GM19467 (cell line): ENCODE measurements around the gene PNKP.
A peak's percentile ranks its signal among the peaks of the same experiment; 100 is the strongest.

Source experiments
- ATAC-seq: cut with Tn5 transposase; IDR thresholded peaks from one replicate; pipeline ENCODE4 v1.9.1; 2021; ENCODE audit warnings: mild to moderate bottlenecking, moderate library complexity; ENCODE audit not compliant: unreplicated experiment

The PNKP gene

DNA sequence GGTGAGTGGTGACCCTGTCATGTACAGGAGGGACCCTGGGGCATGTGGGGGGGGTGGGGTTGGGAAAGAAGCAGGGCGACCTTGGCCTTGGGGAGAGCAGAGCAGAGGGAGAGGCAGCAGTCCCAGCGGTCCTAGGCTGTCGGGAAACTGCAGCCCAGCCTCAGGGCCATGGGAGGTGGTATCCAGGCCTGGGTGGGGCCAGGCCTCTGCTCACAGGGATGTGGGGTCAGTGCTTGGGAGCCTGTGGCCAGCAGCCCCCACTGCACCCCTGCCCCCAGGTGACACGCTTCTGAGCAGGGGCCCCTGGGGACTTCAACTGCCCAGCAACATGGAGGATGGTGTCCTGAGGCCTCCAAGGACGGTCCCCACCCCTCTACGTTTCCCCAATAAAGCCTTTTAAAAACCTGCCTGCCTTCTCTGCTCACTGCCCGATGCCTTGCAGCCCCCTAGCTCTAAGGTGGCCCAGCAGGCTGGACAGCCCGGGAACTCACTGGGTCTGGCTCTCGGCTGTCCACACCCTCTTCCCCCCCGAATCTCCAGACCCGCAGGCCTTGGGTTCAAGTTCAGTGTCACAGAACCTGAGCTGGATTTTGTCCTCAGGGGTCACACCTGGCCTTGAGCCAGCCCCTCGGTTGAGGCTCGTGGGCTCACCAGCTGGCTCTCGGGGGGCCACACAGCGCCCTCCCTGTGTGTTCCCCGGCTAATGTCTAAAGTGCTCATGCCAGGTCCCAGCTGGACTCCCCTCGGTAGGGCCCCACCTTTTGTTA, 6.9 kb downstream of the PNKP start:
- no peak for ATAC-seq

DNA sequence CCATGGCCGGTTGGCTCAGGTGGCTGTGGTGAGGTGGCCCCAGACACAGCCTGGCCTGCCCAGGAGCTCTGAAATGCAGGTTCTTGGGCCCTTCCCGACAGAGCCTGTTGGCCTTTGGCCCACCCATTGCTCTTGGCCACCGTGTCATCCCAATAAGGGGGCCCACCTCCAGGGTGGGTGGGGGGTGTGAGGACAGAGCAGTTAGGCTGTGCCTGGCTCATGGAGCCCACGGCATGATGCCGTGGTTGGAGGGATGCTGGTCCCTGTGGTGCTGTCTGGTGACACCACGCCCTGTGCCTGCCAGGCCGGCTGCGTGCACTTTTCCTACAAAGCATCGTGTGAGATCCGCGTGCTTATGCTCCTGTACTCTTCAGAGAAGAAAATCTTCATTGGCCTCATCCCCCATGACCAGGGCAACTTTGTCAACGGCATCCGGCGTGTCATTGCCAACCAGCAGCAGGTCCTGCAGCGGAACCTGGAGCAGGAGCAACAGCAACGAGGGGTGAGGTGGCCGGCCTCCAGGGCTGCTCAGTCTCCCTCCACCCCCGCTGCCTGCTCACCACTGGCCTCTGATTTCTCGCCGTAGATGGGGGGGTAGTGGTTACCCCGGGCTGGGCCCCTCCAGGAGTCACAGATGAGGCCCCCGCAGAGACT, 7.6 kb downstream of the PNKP start:
- ATAC-seq, result no peak

DNA sequence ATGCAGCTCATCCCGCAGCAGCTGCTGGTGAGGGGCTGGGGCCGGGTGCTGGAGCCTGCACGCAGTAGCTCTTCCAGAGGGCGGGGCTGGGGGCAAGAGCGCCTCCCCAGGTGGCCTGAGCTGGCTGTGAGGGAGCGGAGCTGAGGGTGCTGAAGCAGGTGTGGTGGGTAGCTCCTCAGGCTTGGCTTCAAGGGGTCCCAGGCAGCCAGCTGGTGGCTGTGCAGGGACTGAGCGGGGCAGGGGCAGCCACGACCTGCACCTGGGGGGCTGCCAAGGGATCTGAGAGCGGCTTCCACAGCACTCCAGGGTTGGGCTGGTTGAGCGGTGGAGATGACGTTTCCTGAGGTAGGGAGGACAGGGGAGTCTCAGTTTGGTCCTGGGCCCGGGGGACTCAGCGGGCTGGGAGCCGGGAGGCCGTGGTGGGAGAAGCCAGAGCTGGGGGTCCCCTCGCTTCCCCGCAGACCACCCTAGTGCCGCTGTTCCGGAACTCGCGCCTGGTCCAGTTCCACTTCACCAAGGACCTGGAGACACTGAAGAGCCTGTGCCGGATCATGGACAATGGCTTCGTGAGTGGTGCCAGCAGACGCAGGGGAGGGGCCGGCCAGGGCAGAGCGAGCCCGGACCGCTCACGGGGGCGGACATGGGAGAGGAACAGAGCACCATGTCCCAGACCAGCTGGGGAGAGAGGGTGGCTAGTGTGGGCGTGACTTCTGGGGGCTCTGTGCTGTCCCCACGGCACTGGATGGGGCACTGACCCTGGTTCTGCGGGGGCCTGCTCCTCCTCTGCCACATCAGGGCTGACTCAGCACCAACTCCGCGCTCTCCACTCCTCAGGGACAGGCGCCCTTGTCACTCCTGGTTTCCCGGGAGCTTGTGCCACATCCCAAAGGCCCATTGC, 9.0 kb downstream of the PNKP start:
- ATAC-seq, result no peak

DNA sequence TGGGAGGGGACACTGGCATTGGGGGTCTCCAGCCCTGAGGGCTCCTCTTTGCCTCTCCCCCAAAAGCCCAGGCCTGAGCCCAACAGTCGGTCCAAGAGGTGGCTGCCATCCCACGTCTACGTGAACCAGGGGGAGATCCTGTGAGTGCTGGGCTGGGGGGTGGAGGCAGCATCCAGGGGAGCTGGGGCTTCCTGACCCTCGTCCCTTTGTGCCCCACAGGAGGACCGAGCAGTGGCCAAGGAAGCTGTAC, 9.6 kb downstream of the PNKP start:
- ATAC-seq, result no peak

DNA sequence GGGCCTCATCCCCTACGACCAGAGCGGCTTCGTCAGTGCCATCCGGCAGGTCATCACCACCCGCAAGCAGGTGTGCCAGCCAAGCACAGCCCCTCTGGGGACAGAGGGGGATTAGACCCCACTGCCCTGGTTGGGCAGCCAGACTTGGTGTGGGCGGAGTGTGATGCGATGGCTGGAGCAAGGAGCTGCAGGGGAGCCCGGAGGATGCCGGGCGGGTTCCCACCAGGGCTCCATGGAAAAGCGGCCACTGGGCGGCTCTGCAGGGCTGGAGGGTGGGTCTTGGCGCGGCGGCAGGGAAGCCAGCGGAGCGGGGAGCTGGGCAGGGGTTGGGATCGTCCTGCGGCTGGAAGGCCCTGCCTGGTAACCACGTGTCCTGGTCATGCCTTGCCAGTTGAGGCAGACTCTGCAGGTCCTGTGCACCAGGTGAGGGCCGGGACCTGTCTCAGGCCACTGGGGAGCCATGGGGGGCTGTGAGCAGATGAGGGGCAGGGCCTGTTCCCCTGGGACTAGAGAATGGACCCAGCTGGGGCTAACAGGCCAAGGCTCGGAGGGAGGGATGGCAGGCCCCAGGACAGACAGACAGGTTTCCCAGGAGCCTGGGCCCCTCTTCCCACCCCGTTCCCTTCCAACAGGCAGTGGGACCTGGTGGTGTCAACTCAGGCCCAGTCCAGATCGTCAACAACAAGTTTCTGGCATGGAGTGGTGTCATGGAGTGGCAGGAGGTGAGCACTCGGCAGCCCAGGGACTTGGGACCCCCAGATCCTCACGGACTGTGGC, 10.1 kb downstream of the PNKP start:
- no peak for ATAC-seq

DNA sequence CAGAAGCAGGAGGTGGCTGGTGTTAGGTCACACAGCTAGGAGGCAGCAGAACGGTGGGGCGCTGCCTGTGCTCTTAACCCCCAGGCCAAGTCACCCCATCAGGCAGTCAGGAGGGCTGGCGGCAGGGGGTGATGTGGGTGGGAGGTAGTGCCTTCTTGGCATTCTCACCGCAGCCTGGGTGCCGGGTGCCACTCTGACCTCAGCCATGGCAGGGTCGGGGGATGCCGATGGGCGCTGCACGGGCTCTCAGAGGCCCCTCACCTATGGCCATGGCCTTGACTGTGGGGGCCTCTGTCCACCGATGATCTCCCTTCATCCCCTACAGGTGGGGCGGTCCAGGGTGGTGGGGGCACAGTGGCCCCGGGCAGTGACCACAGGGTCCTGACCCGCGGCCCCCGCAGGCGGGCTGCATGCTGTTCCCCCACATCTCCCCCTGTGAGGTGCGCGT, 10.8 kb downstream of the PNKP start:
- ATAC-seq, result no peak

DNA sequence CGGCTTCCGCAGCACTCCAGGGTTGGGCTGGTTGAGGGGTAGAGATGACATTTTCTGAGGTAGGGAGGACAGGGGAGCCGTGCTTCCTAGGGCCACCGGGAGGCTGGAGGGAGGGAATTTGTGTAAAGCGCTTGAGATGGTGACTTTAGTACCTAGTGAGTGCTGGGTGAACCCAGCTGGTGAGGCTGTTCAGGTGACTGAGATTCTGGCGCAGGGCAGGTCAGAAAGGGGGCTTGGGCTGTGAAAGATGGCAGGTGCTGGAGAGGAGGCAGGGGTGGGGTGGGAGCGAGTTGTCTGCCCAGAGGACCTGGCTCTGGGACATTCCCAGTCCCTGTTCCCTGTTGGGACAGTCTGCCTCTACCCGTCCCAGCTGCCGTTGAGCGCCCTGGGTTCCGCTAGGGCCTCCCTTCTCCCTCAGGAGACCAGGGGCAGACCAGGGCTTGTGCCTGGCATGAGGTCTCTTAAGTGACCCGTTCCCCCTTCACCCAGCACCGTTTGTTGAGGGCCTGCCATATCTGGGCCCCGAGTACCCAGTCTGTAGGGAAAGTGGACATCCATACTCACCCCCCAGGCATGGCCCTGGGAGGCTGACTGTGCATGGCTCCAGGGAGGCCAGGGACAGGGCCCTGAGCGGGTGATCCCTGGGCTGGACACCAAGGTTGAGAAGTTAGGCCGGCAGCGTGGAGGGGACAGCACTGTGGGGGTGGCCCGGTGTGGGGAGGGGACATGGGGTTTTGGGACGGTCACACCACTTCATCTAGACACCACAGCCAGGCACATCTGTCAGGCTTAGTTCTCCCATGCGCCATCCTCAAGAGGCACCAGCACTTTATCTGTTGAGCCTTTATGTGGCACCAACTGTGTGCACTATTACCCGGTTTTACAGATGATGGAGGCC, 11.5 kb downstream of the PNKP start:
- ATAC-seq, result no peak

DNA sequence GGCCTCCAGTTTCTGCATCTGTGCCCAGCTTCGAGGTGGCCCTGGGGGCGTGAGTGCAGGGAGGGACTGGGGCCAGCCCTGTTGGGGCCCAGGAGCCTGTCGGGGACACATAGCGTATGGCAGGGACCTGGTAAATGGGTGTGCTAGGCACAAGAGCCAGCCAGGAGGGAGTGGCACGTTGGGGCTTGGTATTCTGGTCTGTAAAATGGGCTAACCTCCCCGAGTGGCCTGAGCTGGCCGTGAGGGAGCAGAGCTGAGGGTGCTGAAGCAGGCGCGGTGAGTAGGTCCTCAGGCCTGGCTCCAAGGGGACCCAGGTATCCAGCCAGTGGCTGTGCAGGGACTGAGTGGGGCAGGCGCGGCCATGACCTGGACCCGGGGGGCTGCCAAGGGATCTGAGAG, 12.1 kb downstream of the PNKP start:
- no peak for ATAC-seq

DNA sequence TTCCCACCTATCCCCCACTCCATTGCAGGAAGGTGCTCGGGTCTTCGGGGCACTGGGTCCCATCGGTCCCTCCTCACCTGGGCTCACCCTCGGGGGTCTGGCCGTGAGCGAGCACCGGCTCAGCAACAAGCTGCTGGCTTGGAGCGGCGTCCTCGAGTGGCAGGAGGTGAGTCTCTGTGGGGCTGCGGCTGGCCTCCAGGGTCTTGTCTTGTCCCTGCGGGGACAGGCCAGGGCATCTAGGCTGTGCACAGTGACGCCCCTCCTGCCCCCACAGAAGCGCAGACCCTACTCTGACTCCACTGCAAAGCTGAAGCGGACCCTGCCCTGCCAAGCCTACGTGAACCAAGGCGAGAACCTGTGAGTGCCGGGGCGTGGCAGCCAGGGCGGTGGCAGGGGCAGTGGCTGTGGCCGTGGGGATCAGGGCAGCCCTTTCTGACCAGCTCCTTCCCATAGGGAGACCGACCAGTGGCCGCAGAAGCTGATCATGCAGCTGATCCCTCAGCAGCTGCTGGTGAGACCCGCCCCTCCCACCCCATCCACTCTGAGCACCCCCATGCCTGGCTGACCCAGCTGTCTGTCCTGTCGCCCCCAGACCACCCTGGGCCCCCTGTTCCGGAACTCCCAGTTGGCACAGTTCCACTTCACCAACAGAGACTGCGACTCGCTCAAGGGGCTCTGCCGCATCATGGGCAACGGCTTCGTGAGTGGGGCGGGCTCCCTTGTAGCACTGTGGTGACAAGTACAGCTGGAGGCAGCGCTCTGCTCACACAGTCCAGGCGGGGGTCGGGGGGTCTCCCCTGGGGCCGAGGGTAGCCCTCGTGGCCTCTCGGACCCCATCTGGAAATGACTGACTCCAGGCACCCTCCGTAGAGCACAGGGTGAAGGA, 12.8 kb downstream of the PNKP start:
- ATAC-seq, result no peak

DNA sequence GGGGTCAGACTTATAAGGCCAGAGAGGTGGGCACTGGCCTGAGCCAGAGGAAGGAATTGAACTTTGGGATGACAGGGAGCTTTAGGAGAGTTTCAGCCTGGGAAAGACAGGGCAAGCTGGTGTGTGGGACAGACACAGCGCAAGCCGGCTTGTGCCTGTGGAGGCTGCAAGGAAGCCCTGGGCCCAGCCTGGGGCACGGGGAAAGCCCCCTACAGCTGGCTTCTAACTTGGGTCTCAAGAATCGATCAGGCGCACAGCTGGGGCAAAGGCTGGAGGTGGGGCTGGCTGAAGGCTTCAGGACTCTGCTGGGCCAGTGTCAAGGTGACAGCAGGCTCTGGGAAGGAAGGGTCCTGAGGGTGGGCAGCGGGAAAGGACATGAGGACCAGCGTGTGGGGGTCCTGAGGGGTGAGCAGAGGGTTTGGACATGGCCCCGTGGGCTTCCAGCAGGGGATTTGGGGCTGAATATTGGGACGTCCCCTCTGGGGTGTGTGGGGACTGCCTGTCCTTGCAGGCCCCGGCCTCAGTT, 13.5 kb downstream of the PNKP start:
- ATAC-seq, result no peak

DNA sequence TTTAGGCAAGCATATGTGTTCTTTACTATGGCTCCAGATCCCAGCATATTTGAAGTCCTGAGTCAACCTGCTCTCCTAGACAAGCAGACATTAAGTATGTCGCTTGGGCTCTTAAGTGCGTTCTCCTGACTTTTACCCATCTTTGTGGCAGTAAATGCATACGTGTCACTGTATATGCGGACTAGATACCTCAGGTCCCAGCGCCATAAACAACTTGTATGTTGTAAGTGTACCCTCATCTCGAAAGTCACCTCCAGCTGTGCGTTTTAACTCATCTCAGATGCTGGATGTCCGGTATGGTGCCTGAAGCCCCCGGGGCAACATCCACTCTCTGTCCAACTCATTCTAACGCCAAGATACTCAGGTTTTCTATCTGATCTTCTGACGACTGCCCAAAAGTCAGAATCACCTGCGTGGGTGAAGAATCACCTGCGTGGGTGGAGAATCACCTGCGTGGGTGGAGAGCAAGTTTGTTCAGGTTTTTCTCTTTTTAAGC, 14.7 kb downstream of the PNKP start:
- ATAC-seq, result no peak

DNA sequence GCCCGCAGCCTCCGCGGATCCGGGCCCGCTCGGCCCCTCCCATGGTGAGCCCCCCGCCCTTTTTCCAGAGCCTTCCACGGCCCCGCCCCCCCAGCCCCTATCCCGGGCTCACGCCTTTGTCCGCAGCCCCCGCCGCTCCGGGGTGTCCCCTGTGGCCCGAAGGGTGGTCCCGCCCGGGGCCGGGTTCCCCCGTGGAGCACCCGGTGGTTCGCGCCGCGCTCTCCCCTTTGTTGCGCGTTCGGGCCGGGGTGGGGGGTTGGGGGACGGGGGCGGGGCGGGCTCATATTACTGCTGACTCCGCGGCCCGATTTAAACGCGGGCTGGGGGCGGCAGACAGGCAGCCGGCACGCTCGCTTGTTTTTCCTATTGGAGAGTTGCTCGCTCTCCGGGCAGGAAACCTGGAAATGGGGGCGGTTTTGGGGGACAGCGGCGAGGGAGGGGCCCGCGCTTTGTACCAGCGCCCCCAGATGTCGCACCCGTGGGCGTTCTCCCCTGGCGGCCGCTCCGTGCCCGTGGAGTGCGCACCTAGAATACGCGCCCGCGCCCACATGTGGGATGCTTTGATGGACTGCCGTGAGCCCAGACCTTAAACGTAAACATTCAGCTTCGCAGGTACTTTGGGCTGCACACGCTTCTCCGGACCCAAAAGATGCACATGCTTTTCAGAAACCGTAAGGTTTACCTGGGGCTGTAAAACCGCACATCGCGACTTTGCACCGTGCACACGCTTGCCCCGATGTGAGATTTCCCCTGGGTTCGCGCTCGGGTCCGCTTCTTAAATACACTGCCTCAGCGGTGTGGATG, 15.7 kb downstream of the PNKP start:
- ATAC-seq, result no peak

DNA sequence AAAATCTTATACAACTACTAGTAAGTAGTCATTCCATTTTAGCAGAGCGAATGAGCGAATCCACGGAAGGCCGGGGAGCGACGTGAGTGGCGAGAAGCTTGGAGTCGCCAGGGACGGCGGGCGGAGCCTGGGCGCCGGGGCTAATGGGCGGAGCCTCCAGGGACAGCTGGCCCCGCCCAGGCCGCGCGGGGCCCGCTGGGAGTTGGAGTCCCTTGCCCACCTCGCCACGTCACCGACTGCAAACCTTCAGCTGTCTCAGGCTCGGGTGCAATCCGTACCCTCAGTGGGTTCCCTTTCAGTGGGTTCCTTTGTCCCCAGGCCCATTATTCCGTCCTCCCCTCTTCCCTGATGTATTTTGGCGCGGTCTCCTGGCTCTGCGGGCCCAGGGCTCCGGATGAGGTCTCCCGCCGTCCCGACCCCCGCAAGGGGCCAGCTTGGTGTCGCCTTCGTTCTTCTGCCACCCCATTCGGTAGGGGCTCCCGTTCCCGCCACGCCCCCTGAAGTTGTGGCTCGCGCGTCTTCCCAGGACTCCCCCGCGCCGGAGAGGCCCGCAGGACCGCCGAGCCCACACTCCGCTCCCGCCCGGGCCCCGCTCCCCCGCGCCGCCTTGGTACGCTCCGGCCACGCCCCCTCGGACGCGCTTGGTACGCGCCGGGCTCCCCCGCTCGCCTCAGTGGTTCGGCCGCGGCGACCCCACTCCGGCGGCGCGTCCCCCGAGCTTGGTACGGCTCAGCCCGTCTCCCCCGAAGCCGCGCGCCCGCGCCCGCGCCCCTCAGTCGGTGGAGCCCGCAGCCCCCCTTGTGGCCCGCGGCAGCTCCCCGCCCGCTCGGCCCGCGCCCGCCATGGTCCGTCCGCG, 16.7 kb downstream of the PNKP start, which contains the start of gene PTOV1:
Gene PTOV1 (plus strand): TSS at position 673 of the 856 bp plus-strand sequence.
- peak; percentile 64 for ATAC-seq

DNA sequence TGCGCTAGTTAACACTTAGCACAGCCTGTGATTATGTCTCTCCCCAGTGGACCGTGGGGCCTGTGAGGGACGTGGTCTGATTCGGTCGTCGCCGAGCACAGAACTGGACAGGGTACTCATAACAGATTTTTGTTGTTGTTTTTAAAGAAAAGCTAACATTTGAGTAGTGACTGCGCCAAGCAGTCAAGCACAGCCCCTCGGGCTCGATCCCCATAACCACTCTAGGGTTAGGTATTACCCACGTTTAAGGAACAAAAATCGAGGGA, 17.2 kb downstream of the PNKP start:
- no peak for ATAC-seq

DNA sequence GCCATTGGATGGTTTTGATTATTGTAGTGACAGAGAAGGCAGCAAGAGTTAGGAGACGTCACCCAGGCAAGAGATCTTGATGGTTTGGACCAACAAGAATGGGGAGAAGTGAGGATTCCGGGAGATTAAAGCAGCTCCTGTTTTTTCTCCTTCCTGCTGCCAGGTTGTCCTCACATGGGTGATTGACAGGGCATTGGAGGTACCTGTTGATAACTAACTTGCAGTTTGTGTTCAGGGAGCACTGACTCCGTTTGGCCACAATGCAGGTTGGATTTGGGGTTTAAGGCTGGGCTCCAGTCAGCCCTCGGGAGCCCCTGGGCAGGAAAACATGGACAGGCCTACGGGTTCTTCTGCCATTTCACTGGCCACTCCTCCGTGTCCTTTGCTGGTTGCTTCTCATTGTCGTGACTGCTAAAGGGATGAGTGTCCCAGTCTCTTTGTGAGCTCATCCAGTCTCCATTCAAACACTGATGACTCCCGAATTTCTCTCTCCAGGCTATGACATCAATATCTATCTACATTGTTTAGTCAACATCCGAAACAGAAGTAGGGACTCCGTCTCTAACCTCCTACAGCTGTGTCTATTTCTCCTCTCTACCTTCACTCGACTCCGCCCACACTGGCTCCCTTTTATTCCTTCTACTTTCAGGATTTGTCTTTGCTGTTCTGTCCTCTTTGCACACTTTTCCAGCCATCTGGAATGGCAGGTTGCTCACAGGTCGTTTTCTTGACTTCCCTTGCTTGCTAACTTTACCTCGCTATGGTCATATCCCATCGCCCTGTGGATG, 17.7 kb downstream of the PNKP start:
- no peak for ATAC-seq

DNA sequence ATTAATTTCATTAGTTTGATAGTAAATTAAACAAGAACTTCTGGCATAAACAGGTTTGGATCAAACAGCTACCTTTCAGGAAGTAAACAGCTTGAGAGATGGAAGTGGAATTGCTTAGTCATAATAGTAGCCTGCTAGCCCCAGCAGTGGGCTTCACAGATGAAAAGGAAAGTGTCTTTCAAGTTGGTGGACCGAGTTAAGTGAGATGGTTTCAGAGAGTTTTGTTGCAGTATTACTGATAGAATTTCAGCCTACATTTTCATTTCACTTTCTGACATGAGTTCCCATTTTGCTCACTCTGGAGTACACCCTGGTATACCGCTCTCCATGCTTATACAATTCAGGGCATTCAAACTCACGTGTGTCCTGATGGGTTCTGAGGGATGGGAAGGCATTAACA, 18.4 kb downstream of the PNKP start:
- ATAC-seq, result no peak
